Omental fat pad (tissue), 4 donors: ENCODE data around the gene ZNF407. TPM values are rescaled to one million over a fixed set of nuclear protein-coding genes. Genes with fewer than 3 reads are reported as not detected.

Experiments
- ATAC-seq: fragments of 150-250 bp; one replicate; pipeline ENCODE4 v1.9.1; 2016; ENCODE audit warnings: mild to moderate bottlenecking, moderate library complexity; ENCODE audit not compliant: low FRiP score
- DNase-seq: peaks from one replicate; pipeline ENCODE4 v3.0.0-alpha.2; 2019; ENCODE audit warnings: low spot score
- CTCF ChIP-seq, 3 donors: fragments of 450-650 bp; IDR thresholded peaks; one replicate each; pipeline ENCODE4 v1.5.1; 2016 to 2017; ENCODE audit warnings: antibody characterized with exemption in 3 of 3, mild to moderate bottlenecking in 3 of 3, moderate library complexity in 2 of 3
- total RNA-seq, 4 donors: library from RNA; depleted of rRNA; stranded (reverse); fragments of >200 nt; gene quantifications; one replicate each; pipeline ENCODE4 v1.1.0, GENCODE V29; 2016

ZNF407 gene
- total RNA-seq, 4 donors from 2014 or later = 13.4 to 26.7 (median 19.7) TPM

- DNase-seq = no peak
- ATAC-seq = no peak
- TF ChIP-seq CTCF (IDR thresholded peaks at IDR 0.05) = no peak
Measured at GRCh38 chr18:74921057-74921820, 323.6 kb downstream of the ZNF407 start.

- DNase-seq = no peak
- TF ChIP-seq CTCF (IDR thresholded peaks at IDR 0.05) = no peak
- ATAC-seq = no peak
Measured at GRCh38 chr18:74926051-74926450, 328.4 kb downstream of the ZNF407 start.

- DNase-seq = no peak
- TF ChIP-seq CTCF (IDR thresholded peaks at IDR 0.05) = no peak
- no peak for ATAC-seq
Measured at GRCh38 chr18:74928194-74928968, 330.7 kb downstream of the ZNF407 start.

GRCh38 chr18:74929110-74929509 lies 331.4 kb downstream of the ZNF407 start:
- no peak for TF ChIP-seq CTCF (IDR thresholded peaks at IDR 0.05)
- ATAC-seq (no peak), DNase-seq (no peak)

GRCh38 chr18:74930616-74931015 lies 332.9 kb downstream of the ZNF407 start:
- DNase-seq = no peak
- no peak for TF ChIP-seq CTCF (IDR thresholded peaks at IDR 0.05)
- no peak for ATAC-seq

- no peak for ATAC-seq
- DNase-seq = no peak
- no peak for TF ChIP-seq CTCF (IDR thresholded peaks at IDR 0.05)
Measured at GRCh38 chr18:74933930-74934329, 336.3 kb downstream of the ZNF407 start.
